Endodermal cell (in vitro differentiated cells): Measurements from ENCODE around the gene SMYD3. TPM values are rescaled to one million over a fixed set of nuclear protein-coding genes. Genes with fewer than 3 reads are reported as not detected.

Source experiments
- DNase-seq: peaks from one replicate; pipeline ENCODE4 v3.0.0-alpha.2; 2017
- H3K27ac ChIP-seq: 2 replicates; pipeline ENCODE4 v1.5.1; 2013; ENCODE audit warnings: mild to moderate bottlenecking, low read depth, low read length, moderate library complexity
- H3K27me3 ChIP-seq: 2 replicates; pipeline ENCODE4 v1.6.1; 2013; ENCODE audit warnings: mild to moderate bottlenecking, low read length, moderate library complexity; ENCODE audit not compliant: insufficient read depth, control insufficient read depth, poor library complexity, severe bottlenecking
- H3K36me3 ChIP-seq: 2 replicates; pipeline ENCODE4 v1.7.0; 2013; ENCODE audit warnings: mild to moderate bottlenecking, low read length, moderate library complexity; ENCODE audit not compliant: control insufficient read depth, insufficient read depth
- H3K4me1 ChIP-seq: one replicate; pipeline ENCODE4 v1.7.0; 2013; ENCODE audit warnings: low read length; ENCODE audit not compliant: control insufficient read depth, insufficient read depth
- H3K4me3 ChIP-seq: 2 replicates; pipeline ENCODE4 v1.5.1; 2013; ENCODE audit warnings: mild to moderate bottlenecking, low read length, moderate library complexity
- H3K9ac ChIP-seq: 2 replicates; pipeline ENCODE4 v1.6.1; 2013; ENCODE audit warnings: mild to moderate bottlenecking, low read length, moderate library complexity; ENCODE audit not compliant: poor library complexity, severe bottlenecking; ENCODE audit errors: extremely low read depth
- H3K9me3 ChIP-seq: 2 replicates; pipeline ENCODE4 v1.6.1; 2013; ENCODE audit warnings: mild to moderate bottlenecking, low read length, moderate library complexity; ENCODE audit not compliant: control insufficient read depth
- H3K27ac Mint-ChIP-seq: 2 replicates; pipeline ENCODE4 v1.8.0; 2020; ENCODE audit warnings: mixed read lengths
- H3K27me3 Mint-ChIP-seq: 2 replicates; pipeline ENCODE4 v1.8.0; 2021; ENCODE audit warnings: mild to moderate bottlenecking, mixed read lengths; ENCODE audit not compliant: insufficient read depth
- H3K36me3 Mint-ChIP-seq: 2 replicates; pipeline ENCODE4 v1.8.0; 2020; ENCODE audit warnings: low read depth, mixed read lengths
- H3K4me1 Mint-ChIP-seq: 2 replicates; pipeline ENCODE4 v1.8.0; 2020; ENCODE audit warnings: mixed read lengths
- H3K4me3 Mint-ChIP-seq: 2 replicates; pipeline ENCODE4 v1.8.0; 2020; ENCODE audit warnings: mild to moderate bottlenecking, moderate library complexity, mixed read lengths
- H3K9me3 Mint-ChIP-seq: 2 replicates; pipeline ENCODE4 v1.8.0; 2020; ENCODE audit warnings: mild to moderate bottlenecking, mixed read lengths
- CTCF ChIP-seq: fragments of 200-600 bp; sonication (generic); conservative IDR thresholded peaks from 2 replicates; pipeline ENCODE4 v1.5.0; 2021; ENCODE audit warnings: antibody characterized with exemption, mild to moderate bottlenecking
- WGBS, 2 experiments: methylation state at CpG; one replicate each; pipeline versions ENCODE4 v1.1.5 to v1.1.7; 2013; ENCODE audit warnings: missing lambda C conversion rate in 2 of 2, mixed read lengths in 1 of 2; ENCODE audit not compliant: insufficient coverage in 1 of 2, insufficient read length in 1 of 2; 5-methylcytosine and 5-hydroxymethylcytosine counted together
- total RNA-seq, 2 donors: library from RNA; stranded (reverse); fragmentation: NEBNext Ultra II Directional in 1 of 2; extraction: Animal tissue kit (Norgen Biotek cat#: 25700) in 1 of 2; gene quantifications; 2 replicates in 1 of 2; 3 replicates in 1 of 2; pipeline ENCODE4 v1.2.1, GENCODE V29; 2021

The SMYD3 gene
- total RNA-seq, 2 donors from 2014 or later: 32.3 to 45.8 TPM

GRCh38 chr1:246320286-246320685 is 186.8 kb downstream of the SMYD3 start:
- Mint-ChIP-seq H3K27me3 (no peaks in the 10 kb centered on the region), H3K9me3 (no peaks in the 10 kb centered on the region), H3K4me1 (peaks cover 23% of the 10 kb centered on the region), H3K27ac (no peak overlapping the region), H3K4me3 (no peak overlapping the region), H3K36me3 (no peaks in the 10 kb centered on the region)
- no peak overlapping the region for H3K27ac ChIP-seq
- H3K9ac ChIP-seq: no peak overlapping the region
- H3K4me1 ChIP-seq: no peaks in the 10 kb centered on the region
- 89 to 92% methylated on average over 2 to 4 of the region's 4 CpGs for WGBS, 2 experiments
- no peak for TF ChIP-seq CTCF
- H3K27me3 ChIP-seq: no peaks in the 10 kb centered on the region
- no peak overlapping the region for H3K4me3 ChIP-seq
- H3K9me3 ChIP-seq: no peaks in the 10 kb centered on the region
- DNase-seq: no peak
- no peaks in the 10 kb centered on the region for H3K36me3 ChIP-seq

DNA sequence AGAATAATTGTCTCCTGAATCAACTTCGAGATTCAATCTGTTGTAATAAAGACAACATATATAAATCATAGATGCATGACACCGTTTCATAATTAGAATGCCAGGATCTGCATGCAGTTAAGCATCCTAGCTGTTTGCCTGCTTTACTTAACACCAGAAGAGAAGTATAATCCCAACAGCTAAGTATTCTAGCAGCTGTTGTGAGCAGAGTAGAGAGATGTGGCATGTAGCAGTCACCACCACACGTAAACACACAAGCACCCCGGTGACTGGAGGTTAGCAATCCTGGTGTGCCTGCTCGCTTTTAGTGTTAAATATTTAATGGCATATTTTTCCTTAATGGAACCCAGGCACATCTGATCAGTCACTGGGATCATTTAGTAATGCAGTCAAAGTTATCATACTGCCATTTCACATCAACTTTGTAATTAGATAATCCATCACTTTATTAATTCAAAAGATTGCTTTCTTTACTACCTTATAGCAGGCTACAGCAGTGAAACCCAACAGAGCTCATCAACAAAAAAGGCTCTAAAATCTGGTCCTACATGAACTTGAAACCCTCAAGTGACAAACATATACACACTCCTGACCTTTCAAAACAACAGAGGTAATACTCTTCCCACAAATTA is 187.9 kb downstream of the SMYD3 start:
- no peak overlapping the region for H3K4me3 ChIP-seq
- Mint-ChIP-seq H3K4me1 (peaks cover 18% of the 10 kb centered on the region), H3K27me3 (no peaks in the 10 kb centered on the region), H3K27ac (no peak overlapping the region), H3K36me3 (no peaks in the 10 kb centered on the region), H3K9me3 (no peaks in the 10 kb centered on the region), H3K4me3 (no peak overlapping the region)
- H3K27me3 ChIP-seq: no peaks in the 10 kb centered on the region
- no peaks in the 10 kb centered on the region for H3K9me3 ChIP-seq
- no peak for DNase-seq
- no peak for TF ChIP-seq CTCF
- H3K27ac ChIP-seq: peak overlapping the region; percentile 11
- no peaks in the 10 kb centered on the region for H3K36me3 ChIP-seq
- H3K9ac ChIP-seq: no peak overlapping the region
- 82 to 88% methylated on average over 4 to 5 of the region's 5 CpGs for WGBS, 2 experiments
- H3K4me1 ChIP-seq: no peaks in the 10 kb centered on the region

DNA sequence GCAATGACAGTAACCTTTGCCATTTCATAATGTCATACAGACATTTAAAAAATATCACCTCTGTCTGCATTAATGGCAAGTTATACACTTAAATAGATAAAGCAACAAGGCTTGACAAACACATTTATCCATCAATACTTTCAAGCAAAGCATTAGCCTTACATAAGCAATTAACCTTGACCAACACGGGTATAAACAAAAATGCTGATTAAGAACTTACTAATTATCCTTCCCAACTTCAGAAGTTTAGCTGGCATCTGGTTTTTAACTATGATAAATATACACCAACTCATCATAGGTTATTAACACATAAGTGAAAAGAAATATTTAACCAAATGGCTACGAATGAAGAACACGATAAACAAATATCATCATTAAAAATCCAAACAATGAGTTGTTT is 188.5 kb downstream of the SMYD3 start:
- H3K36me3 ChIP-seq: no peaks in the 10 kb centered on the region
- no peaks in the 10 kb centered on the region for H3K27me3 Mint-ChIP-seq
- H3K27me3 ChIP-seq: no peaks in the 10 kb centered on the region
- H3K9me3 ChIP-seq: no peaks in the 10 kb centered on the region
- no peak overlapping the region for H3K4me3 ChIP-seq
- no peaks in the 10 kb centered on the region for H3K4me1 ChIP-seq
- no peak overlapping the region for H3K4me3 Mint-ChIP-seq
- peak overlapping the region; percentile 11 for H3K27ac ChIP-seq
- no peak for DNase-seq
- H3K9me3 Mint-ChIP-seq: no peaks in the 10 kb centered on the region
- no peak for TF ChIP-seq CTCF
- H3K36me3 Mint-ChIP-seq: no peaks in the 10 kb centered on the region
- H3K27ac Mint-ChIP-seq: no peak overlapping the region
- no peak overlapping the region for H3K9ac ChIP-seq
- WGBS, 2 experiments: 86 to 100% methylated on average over 1 to 3 of the region's 3 CpGs
- peaks cover 16% of the 10 kb centered on the region for H3K4me1 Mint-ChIP-seq
